ELR (cell line): ENCODE data around the gene TM6SF1.
"Not testable (repeated sequence)": the region's sequence is repeated elsewhere in the genome, so short reads cannot be mapped to it uniquely, and the experiment has no call there.

Experiments used
- DNase-seq: peaks from one replicate; pipeline ENCODE4 v3.0.0-alpha.2; 2015; ENCODE audit warnings: low read depth

Gene TM6SF1

DNA sequence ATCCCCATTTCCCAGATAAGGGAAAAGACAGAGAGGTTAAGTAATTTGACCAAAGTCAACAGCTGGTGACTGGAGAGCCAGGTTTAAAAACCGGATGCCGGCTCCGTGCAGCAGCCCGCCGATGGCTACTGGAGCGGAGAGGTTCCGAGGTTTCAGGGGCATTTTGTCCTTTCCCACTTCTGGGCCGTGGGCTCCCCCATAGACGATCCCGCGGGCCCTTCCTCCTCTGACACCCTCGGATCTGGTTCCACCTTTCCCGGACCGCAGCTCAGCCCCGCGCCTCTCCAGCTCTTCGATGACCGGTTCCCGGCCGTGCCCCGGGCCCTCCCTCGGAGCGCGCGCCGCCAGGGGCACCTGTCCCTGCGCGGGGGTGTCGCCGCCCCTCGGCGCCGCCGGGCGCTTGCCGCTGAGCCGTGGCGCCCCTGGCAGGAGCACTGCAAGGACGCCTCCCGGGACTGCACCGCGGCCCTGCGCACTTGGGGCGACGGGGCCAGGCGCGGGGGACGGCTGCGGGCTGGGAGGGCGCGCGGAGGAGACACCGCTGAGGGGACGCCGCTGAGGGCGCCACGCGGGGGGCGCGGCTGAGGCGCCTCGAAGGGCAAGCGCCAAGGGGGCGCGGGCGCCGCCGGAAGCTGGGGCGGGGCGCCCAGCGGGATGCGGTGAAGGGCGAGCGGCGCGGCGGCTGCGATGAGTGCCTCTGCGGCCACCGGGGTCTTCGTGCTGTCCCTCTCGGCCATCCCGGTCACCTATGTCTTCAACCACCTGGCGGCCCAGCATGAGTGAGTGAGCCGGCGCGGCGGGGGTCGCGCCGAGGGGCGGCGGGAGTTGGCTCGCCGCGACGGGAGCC is at the start of gene TM6SF1:
TSS of gene TM6SF1 (plus strand) at position 652 of the 847 bp plus-strand sequence. CDS start at position 688, 36 bp downstream.
- no peak for DNase-seq

- DNase-seq: no peak
Observed at GRCh38 chr15:83057696-83058376, 49.6 kb upstream of the TM6SF1 start.

- no peak for DNase-seq
Observed at GRCh38 chr15:83061680-83062079, 45.8 kb upstream of the TM6SF1 start.

- DNase-seq: no peak
Observed at GRCh38 chr15:83062768-83063180, 44.7 kb upstream of the TM6SF1 start.

GRCh38 chr15:83063551-83063950 is 43.9 kb upstream of the TM6SF1 start:
- no peak for DNase-seq

DNA sequence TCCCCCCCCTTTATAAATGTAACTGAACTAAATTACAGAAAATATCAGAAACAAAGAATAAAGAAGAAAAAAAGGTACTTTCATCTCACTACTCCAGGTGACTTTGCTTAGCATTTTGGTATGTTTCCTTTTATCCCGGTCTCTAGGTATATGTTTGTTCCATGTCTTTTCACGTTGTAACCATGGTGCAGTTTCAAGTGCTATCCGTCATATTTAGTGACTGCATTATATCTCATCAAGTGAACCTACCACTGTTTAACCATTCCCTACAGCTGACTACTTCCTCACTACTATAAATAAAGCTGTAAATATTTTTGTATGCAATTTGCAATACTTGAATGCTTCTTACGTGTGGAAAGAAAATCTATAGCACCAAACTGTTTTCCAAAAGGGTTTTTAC is 42.6 kb upstream of the TM6SF1 start:
- peak; percentile 39 for DNase-seq

GRCh38 chr15:83065431-83065830 is 42.0 kb upstream of the TM6SF1 start:
- DNase-seq: peak; percentile 8

GRCh38 chr15:83066034-83066733 is 41.3 kb upstream of the TM6SF1 start:
- peak; percentile 22 for DNase-seq

GRCh38 chr15:83066734-83067637 is 40.5 kb upstream of the TM6SF1 start, which contains the start of gene BTBD1:
Gene BTBD1 (minus strand): TSS chr15:83067252. CDS start chr15:83067151, 101 bp downstream.
- DNase-seq: peak; percentile 97

DNA sequence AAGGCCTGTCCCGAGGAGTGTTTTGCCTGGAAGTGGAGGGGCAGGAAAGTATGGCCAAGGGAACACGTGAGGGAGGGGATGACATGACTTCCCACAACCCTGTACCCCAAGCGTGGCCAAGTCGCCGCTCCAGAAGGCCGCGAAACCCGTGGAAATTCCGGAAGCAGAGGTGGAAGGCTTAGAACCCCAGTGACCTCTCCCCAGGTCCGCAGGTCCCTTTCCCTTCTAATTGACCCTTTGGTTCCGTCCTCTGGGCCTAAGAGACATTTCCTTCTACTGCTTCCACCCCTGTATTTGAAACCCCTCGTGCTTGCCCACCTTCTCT is 39.8 kb upstream of the TM6SF1 start:
- DNase-seq: no peak

- DNase-seq: no peak
Observed at GRCh38 chr15:83068054-83068453, 39.4 kb upstream of the TM6SF1 start.

GRCh38 chr15:83069211-83069642 is 38.2 kb upstream of the TM6SF1 start:
- DNase-seq: peak; percentile 32

GRCh38 chr15:83077491-83078230 is 29.8 kb upstream of the TM6SF1 start:
- no peak for DNase-seq

DNA sequence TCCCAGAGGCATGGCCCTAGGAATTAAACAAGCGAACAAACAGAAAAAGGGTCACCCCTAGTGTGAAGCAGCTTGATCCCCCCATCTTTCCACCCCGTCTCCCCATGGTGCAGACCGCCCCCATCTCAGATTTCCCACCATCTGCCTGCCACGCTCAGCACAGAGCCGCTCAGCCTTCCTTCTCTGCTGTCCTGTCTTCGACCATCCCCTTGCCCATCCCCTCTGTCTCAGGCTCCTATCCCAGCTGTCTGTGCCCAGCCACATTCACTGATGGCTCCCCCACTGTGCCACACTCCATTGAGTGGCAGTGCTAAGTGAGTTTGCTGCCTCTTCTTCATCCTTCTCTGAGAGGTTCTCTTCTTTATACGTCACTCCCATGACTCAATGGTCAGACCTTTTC is 28.7 kb upstream of the TM6SF1 start:
- DNase-seq: no peak

DNA sequence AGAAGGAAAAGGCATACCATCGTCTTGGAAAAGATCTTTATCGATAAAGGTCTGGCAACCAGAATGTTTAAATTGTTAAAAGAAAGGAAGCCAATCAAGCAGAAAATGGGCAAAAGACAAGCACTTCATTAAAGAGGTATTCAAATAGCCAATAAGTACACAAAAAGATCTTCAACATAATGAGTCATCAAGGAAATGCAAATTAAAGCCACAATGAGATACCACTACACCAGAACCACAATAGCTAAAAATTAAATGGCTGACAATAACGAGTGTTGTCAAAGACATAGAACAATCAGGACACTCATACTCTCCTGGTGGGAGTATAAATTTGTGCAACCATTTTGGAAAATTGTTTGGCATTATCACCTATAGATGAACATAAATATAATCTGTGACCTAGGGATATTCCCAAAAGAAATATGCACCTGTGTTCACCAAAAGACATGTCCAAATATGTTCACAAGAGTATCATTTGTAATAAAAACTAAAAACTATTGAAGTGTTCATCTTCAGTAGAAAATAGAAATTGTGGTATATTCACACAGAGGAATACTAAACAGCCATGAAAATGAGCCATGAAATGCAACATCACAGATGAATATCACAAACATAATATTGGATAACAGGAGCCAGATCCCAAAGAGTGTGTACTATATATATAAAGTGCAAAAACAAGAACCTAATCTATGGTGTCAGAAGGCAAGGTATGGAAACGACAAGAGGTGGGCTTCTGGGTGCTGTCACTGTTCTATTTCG is 26.0 kb upstream of the TM6SF1 start:
- DNase-seq: no peak

- DNase-seq: no peak
Observed at GRCh38 chr15:83082730-83083386, 24.6 kb upstream of the TM6SF1 start.

DNA sequence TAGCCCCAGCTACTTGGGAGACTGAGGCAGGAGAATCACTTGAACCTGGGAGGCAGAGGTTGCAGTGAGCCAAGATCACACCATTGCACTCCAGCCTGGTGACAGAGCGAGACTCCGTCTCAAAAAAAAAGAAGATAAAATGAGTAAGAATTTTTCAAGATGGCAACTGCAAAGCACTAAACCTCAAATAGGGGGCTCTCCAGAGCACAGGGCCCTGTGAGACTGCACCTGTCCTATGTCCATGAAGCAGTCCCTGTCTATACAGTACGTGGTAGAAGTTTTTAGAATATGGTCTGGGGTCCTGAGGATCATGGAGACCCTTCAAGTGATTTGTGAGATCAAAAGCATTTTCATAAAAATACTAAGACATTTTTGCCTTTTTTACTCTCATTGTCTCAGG is 22.0 kb upstream of the TM6SF1 start:
- not testable (repeated sequence) for DNase-seq

GRCh38 chr15:83085864-83086552 is 21.4 kb upstream of the TM6SF1 start:
- not testable (repeated sequence) for DNase-seq

DNA sequence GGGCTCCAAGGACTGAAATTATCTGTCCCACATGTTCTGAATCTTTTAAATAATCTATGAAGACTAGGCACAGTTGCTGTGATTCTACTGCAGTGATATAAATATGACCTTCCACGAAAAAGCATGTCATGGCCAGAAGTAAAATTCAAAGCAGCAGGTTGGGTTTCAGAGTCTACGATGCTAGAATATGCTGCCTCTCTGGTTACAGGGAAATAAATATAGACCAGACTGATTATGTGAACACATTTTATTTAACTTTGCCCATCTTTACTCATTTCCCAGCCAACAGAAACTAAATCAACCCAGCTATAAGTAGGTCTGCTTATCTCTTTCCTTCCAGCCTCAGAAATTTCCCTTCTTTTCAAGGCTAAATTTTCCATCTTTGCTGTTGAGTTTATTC is 19.9 kb upstream of the TM6SF1 start:
- DNase-seq: no peak
